Mesendoderm (in vitro differentiated cells): ENCODE results near the gene EXOC6.
"Not testable (repeated sequence)": the region's sequence is repeated elsewhere in the genome, so short reads cannot be mapped to it uniquely, and the experiment has no call there.

ENCODE experiments used
- DNase-seq: peaks from one replicate; pipeline ENCODE4 v3.0.0; 2013
- H2AK5ac ChIP-seq: 2 replicates; pipeline ENCODE4 v1.6.1; 2013; ENCODE audit warnings: low read length, inconsistent platforms
- H2BK120ac ChIP-seq: 2 replicates; pipeline ENCODE4 v1.6.1; 2013; ENCODE audit warnings: low read depth, mild to moderate bottlenecking, low read length, moderate library complexity, mixed read lengths
- H2BK15ac ChIP-seq: replicated peaks from 2 replicates; pipeline ENCODE4 v1.6.1; 2013; ENCODE audit warnings: low read depth, mild to moderate bottlenecking, moderate library complexity
- H2BK5ac ChIP-seq: 2 replicates; pipeline ENCODE4 v1.6.1; 2013; ENCODE audit warnings: low read length, inconsistent platforms
- H3K18ac ChIP-seq: 2 replicates; pipeline ENCODE4 v1.6.1; 2013; ENCODE audit warnings: mild to moderate bottlenecking, low read length, mixed read lengths
- H3K23ac ChIP-seq: one replicate; pipeline ENCODE4 v1.6.1; 2013; ENCODE audit warnings: low read length
- H3K27ac ChIP-seq: 2 replicates; pipeline ENCODE4 v1.5.1; 2013; ENCODE audit warnings: low read depth, mild to moderate bottlenecking, inconsistent platforms, low read length, moderate library complexity
- H3K27me3 ChIP-seq: 2 replicates; pipeline ENCODE4 v1.6.1; 2013; ENCODE audit warnings: low read length, control low read depth, mild to moderate bottlenecking, inconsistent platforms; ENCODE audit not compliant: insufficient read depth, poor library complexity
- H3K36me3 ChIP-seq: 2 replicates; pipeline ENCODE4 v1.6.1; 2013; ENCODE audit warnings: low read length, inconsistent platforms; ENCODE audit not compliant: control insufficient read depth, insufficient read depth
- H3K4ac ChIP-seq: one replicate; pipeline ENCODE4 v1.6.1; 2013; ENCODE audit warnings: low read depth, mild to moderate bottlenecking, low read length, moderate library complexity
- H3K4me1 ChIP-seq: 2 replicates; pipeline ENCODE4 v1.6.1; 2013; ENCODE audit warnings: low read depth, low read length, inconsistent platforms; ENCODE audit not compliant: control insufficient read depth
- H3K4me2 ChIP-seq: 2 replicates; pipeline ENCODE4 v1.6.1; 2013; ENCODE audit warnings: low read length
- H3K4me3 ChIP-seq: 2 replicates; pipeline ENCODE4 v1.5.1; 2013; ENCODE audit warnings: mild to moderate bottlenecking, low read length
- H3K56ac ChIP-seq: one replicate; pipeline ENCODE4 v1.6.1; 2013; ENCODE audit warnings: low read length
- H3K79me1 ChIP-seq: 2 replicates; pipeline ENCODE4 v1.6.1; 2013; ENCODE audit warnings: low read length, inconsistent platforms
- H3K79me2 ChIP-seq: 2 replicates; pipeline ENCODE4 v1.6.1; 2013; ENCODE audit warnings: mild to moderate bottlenecking, low read length; ENCODE audit not compliant: control insufficient read depth, insufficient read depth
- H3K9ac ChIP-seq: 2 replicates; pipeline ENCODE4 v1.6.1; 2013; ENCODE audit warnings: low read length, inconsistent platforms
- H4K5ac ChIP-seq: one replicate; pipeline ENCODE4 v1.6.1; 2013; ENCODE audit warnings: low read length
- H4K8ac ChIP-seq: one replicate; pipeline ENCODE4 v1.6.1; 2013; ENCODE audit warnings: low read depth, mild to moderate bottlenecking, control low read depth, low read length, moderate library complexity
- WGBS: extraction: QIAGEN DNeasy Blood & Tissue Kit; methylation state at CpG from one replicate; pipeline ENCODE4 v1.1.7; 2013; ENCODE audit warnings: low lambda C conversion rate, missing lambda C conversion rate; ENCODE audit not compliant: insufficient coverage; ENCODE audit errors: extremely low coverage; 5-methylcytosine and 5-hydroxymethylcytosine counted together

Gene EXOC6

DNA sequence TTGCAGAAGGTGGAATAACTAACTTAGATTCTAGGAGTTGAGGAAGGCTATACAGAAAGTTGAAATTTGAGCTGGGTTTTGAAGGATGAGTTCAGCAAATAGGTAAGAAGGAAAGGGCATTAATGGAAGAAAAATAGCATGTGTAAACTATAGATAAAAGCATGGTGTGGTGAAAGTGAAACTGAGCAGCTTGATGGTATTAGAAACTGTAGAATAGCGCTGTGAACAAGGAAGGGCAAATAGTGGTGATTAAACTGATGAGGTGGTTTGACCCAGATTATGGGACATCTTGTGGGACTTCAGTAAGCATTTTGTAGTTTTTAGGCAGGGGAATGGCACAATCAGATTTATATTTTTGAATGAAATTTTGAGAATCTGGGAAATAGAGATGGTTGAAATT, 90.5 kb downstream of the EXOC6 start:
- Histone ChIP-seq H3K79me2 (no peaks in the 10 kb centered on the region), H3K4me3 (no peak overlapping the region), H4K8ac (no peak overlapping the region), H3K4me2 (no peak overlapping the region), H3K18ac (no peak overlapping the region), H2BK120ac (no peak overlapping the region), H3K9ac (no peak overlapping the region), H3K27me3 (no peaks in the 10 kb centered on the region), H3K27ac (no peak overlapping the region), H2AK5ac (no peak overlapping the region), H3K56ac (no peak overlapping the region), H2BK5ac (no peak overlapping the region), H3K36me3 (no peaks in the 10 kb centered on the region), H3K23ac (no peak overlapping the region), H4K5ac (no peak overlapping the region), H3K4ac (no peak overlapping the region), H2BK15ac (no peak overlapping the region), H3K79me1 (no peaks in the 10 kb centered on the region), H3K4me1 (no peaks in the 10 kb centered on the region)
- DNase-seq, result no peak
- WGBS, result no CpG with 5 or more reads among the region's 1 CpG

DNA sequence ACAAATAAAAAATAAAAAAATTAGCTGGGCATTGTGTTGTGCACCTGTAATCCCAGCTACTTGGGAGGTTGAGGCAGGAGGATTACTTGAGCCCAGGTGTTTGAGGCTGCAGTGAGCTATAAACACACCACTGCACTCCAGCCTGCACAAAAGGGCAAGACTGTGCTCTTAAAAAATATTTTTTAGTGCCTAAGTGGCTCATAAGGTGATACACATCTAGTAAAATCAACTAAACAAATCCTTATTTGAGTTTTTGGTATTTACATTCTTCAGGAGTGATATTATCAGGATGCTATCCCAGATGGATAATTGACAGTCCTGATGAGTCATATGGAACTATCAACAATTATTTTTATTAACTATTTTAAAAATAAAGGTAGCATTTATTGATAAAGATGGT, 93.9 kb downstream of the EXOC6 start:
- H3K79me1 ChIP-seq, result no peaks in the 10 kb centered on the region
- no peak for DNase-seq
- H2BK120ac ChIP-seq, result no peak overlapping the region
- H2BK15ac ChIP-seq, result no peak overlapping the region
- H3K4me1 ChIP-seq, result no peaks in the 10 kb centered on the region
- no peak overlapping the region for H4K5ac ChIP-seq
- no peak overlapping the region for H3K4me3 ChIP-seq
- no peak overlapping the region for H3K4ac ChIP-seq
- no peak overlapping the region for H3K23ac ChIP-seq
- no peak overlapping the region for H4K8ac ChIP-seq
- no peak overlapping the region for H2BK5ac ChIP-seq
- no peak overlapping the region for H3K18ac ChIP-seq
- no peaks in the 10 kb centered on the region for H3K36me3 ChIP-seq
- H2AK5ac ChIP-seq, result no peak overlapping the region
- H3K56ac ChIP-seq, result no peak overlapping the region
- H3K27me3 ChIP-seq, result no peaks in the 10 kb centered on the region
- H3K4me2 ChIP-seq, result no peak overlapping the region
- no peak overlapping the region for H3K9ac ChIP-seq
- no peak overlapping the region for H3K27ac ChIP-seq
- no peaks in the 10 kb centered on the region for H3K79me2 ChIP-seq

DNA sequence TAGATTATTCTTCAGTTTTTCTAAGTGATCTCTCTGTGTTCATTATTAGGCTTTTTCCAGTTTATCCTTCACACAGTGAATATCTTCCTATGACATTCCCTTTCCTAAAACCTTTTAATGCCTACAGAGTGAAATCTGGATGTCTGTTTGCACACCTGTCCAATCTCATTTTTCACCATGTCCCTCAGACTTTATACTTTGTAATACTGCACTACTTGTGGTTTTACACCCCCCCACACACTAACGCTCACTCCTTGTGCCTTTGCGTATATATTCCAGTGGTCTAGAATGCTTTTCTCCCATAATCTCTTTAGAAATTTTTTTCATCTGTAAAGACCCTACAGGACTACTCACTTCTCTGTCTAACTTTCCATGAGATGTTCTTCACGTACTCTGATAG, 98.2 kb downstream of the EXOC6 start:
- H3K36me3 ChIP-seq, result no peaks in the 10 kb centered on the region

DNA sequence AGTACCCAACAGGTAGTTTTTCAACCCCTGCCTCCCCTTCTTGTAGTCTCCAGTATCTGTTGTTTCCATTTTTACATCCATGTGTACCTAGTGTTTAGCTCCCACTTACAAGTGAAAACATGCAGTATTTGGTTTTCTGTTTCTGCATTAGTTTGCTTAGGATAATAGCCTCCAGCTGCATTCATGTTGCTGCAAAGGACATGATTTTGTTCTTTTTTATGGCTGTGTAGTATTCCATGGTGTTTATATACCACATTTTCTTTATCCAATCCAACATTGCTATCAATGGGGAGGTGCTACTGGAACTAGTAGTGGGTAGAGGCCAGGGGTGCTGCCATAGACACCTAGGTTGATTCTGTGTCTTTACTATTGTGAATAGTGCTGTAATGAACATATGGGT, 104.3 kb downstream of the EXOC6 start:
- H2BK120ac ChIP-seq, H2BK5ac ChIP-seq, H3K18ac ChIP-seq, DNase-seq, H3K4me3 ChIP-seq, H4K5ac ChIP-seq, H3K79me1 ChIP-seq, H3K79me2 ChIP-seq, H3K36me3 ChIP-seq, H3K4ac ChIP-seq, H3K27ac ChIP-seq, H3K4me2 ChIP-seq, H2BK15ac ChIP-seq, H3K56ac ChIP-seq, H3K23ac ChIP-seq, H3K27me3 ChIP-seq, H3K9ac ChIP-seq, H4K8ac ChIP-seq, H3K4me1 ChIP-seq, H2AK5ac ChIP-seq: not testable (repeated sequence)

More for the DNA sequence above, 98.2 kb downstream of the EXOC6 start:
- WGBS, result no CpG with 5 or more reads among the region's 3 CpGs
- Histone ChIP-seq H2AK5ac (no peak overlapping the region), H3K79me1 (no peaks in the 10 kb centered on the region), H3K4me2 (no peak overlapping the region), H3K4me1 (no peaks in the 10 kb centered on the region), H3K79me2 (no peaks in the 10 kb centered on the region), H3K56ac (no peak overlapping the region), H2BK15ac (no peak overlapping the region), H3K23ac (no peak overlapping the region), H4K5ac (no peak overlapping the region), H3K27me3 (no peaks in the 10 kb centered on the region), H2BK120ac (no peak overlapping the region), H3K4ac (no peak overlapping the region), H2BK5ac (no peak overlapping the region), H3K4me3 (no peak overlapping the region), H3K9ac (no peak overlapping the region), H4K8ac (no peak overlapping the region), H3K18ac (no peak overlapping the region), H3K27ac (no peak overlapping the region)
- DNase-seq, result no peak

DNA sequence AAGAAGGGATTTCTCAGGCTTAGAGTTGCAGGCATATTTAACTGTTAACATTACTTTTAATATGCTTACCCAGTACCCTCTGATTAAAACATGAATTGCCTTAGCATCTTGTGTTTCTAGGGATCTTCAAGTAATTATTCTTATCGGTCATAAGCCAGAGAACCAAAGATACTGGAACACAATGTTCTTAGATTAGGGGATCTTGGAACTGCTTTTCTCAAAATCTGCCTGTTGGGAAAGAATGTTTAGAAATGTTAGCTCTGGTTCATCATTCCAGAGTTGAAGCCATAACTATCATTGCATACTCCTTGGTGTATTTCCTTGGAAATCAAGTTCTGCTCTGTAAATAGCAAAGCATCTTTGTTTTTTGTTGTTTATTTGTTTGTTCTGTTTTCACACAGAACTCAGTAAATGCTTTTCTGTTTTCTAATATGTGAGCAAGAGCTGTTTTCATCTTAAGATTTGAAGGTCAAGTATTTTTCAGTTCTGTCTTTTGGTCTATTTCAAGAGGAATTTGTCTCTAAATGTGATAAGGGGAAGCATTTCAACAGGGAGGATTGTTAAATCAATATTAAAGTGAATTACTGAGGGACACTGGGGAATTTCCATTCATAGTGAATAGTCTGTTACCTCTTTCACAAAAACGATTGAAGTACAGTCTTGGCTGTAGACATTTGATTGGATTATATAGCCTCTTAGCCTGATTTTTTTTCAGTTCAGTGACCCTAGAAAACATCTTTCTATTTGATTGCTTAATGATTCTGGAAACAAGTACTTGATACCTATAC, 109.1 kb downstream of the EXOC6 start:
- Histone ChIP-seq H3K36me3 (no peaks in the 10 kb centered on the region), H3K4me2 (no peak overlapping the region), H4K8ac (no peak overlapping the region), H2BK5ac (no peak overlapping the region), H3K23ac (no peak overlapping the region), H3K27me3 (no peaks in the 10 kb centered on the region), H3K4ac (no peak overlapping the region), H2BK15ac (no peak overlapping the region), H3K4me3 (no peak overlapping the region), H3K4me1 (no peaks in the 10 kb centered on the region), H3K9ac (no peak overlapping the region), H3K79me1 (no peaks in the 10 kb centered on the region), H2BK120ac (no peak overlapping the region), H2AK5ac (no peak overlapping the region), H3K79me2 (no peaks in the 10 kb centered on the region), H3K27ac (no peak overlapping the region), H3K56ac (no peak overlapping the region), H3K18ac (no peak overlapping the region), H4K5ac (no peak overlapping the region)
- no CpG with 5 or more reads among the region's 2 CpGs for WGBS
- DNase-seq, result no peak

DNA sequence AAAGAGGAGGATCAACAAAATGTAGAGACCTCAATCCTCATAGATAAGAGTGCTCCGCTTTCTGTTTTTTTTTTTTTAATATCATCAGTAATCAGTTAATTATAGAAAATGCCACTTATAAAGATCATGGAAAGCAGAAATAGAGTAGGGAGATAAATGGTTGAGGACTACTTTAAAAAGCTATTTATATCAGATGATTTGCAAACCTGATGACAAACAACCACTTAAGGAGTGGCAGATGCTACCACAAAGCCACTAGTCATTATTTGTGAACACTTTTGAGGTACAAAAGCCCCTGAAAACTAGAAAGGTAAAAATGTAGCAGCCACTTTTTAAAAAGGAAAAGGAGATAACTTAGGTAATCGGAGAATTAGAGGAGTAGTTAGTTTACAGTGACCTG, 113.3 kb downstream of the EXOC6 start:
- Histone ChIP-seq H3K27me3 (no peaks in the 10 kb centered on the region), H3K9ac (no peak overlapping the region), H3K18ac (no peak overlapping the region), H3K56ac (no peak overlapping the region), H3K79me2 (no peaks in the 10 kb centered on the region), H3K27ac (no peak overlapping the region), H3K79me1 (no peaks in the 10 kb centered on the region), H2AK5ac (no peak overlapping the region), H3K4me2 (no peak overlapping the region), H2BK5ac (no peak overlapping the region), H3K36me3 (no peaks in the 10 kb centered on the region), H3K4ac (no peak overlapping the region), H4K8ac (no peak overlapping the region), H2BK15ac (no peak overlapping the region), H3K4me3 (no peak overlapping the region), H2BK120ac (no peak overlapping the region), H4K5ac (no peak overlapping the region), H3K4me1 (no peaks in the 10 kb centered on the region), H3K23ac (no peak overlapping the region)
- no peak for DNase-seq
- WGBS, result no CpG with 5 or more reads among the region's 2 CpGs
